Prostate gland (tissue), 2 donors: ENCODE measurements around the gene EIF4B. TPM values are rescaled to one million over a fixed set of nuclear protein-coding genes. Genes with fewer than 3 reads are reported as not detected.

ENCODE experiments used
- DNase-seq: peaks from one replicate; pipeline ENCODE4 v3.0.0-alpha.2; 2019; ENCODE audit warnings: low spot score
- H3K27ac ChIP-seq, 2 donors: fragments of 200-600 bp; sonication (generic); 2 replicates each; pipeline ENCODE4 v1.5.1; 2017 to 2019
- H3K27me3 ChIP-seq: fragments of 200-600 bp; sonication (generic); replicated peaks from 2 replicates; pipeline ENCODE4 v1.5.1; 2019; ENCODE audit not compliant: insufficient read depth
- H3K36me3 ChIP-seq, 2 donors: fragments of 200-600 bp; sonication (generic); 1 replicate in 1 of 2; 2 replicates in 1 of 2; pipeline versions ENCODE4 v1.5.1 to v1.8.1; 2017 to 2019
- H3K4me1 ChIP-seq: fragments of 200-600 bp; sonication (generic); replicated peaks from 2 replicates; pipeline ENCODE4 v1.5.1; 2019
- H3K4me3 ChIP-seq, 2 donors: fragments of 200-600 bp; sonication (generic); 2 replicates each; pipeline ENCODE4 v1.5.1; 2017 to 2019
- H3K9me3 ChIP-seq: fragments of 200-600 bp; sonication (generic); 2 replicates; pipeline ENCODE4 v1.5.1; 2017
- CTCF ChIP-seq, 4 experiments: fragments of 200-600 bp in 2 of 4; fragments of 450-650 bp in 2 of 4; sonication (generic) in 2 of 4; IDR thresholded peaks; 1 replicate in 3 of 4; 2 replicates in 1 of 4; pipeline ENCODE4 v1.5.1; 2016 to 2019; ENCODE audit warnings: antibody characterized with exemption in 4 of 4, mild to moderate bottlenecking in 2 of 4, moderate library complexity in 2 of 4
- POLR2A ChIP-seq: fragments of 450-650 bp; IDR thresholded peaks from one replicate; pipeline ENCODE4 v1.6.1; 2016; ENCODE audit warnings: antibody characterized with exemption, mild to moderate bottlenecking
- POLR2AphosphoS5 ChIP-seq: sonication (generic); formaldehyde crosslinking; IDR thresholded peaks from one replicate; pipeline ENCODE4 v1.6.1; 2017; ENCODE audit warnings: antibody characterized with exemption
- whole genome bisulfite sequencing: methylation state at CpG from one replicate; pipeline ENCODE4 v1.1.5; 2018; 5-methylcytosine and 5-hydroxymethylcytosine counted together
- intact Hi-C: fragments of 100-400 bp; cut with DNase I; formaldehyde crosslinking; loops from one replicate; pipeline ENCODE4 v1.14.2; 2022
- total RNA-seq, 2 donors: library from RNA; depleted of rRNA; stranded (reverse); fragments of >200 nt; gene quantifications; one replicate each; pipeline ENCODE4 v1.1.0, GENCODE V29; 2016

Gene EIF4B
- total RNA-seq, 2 donors from 2014 or later: 419 to 458 TPM

DNA sequence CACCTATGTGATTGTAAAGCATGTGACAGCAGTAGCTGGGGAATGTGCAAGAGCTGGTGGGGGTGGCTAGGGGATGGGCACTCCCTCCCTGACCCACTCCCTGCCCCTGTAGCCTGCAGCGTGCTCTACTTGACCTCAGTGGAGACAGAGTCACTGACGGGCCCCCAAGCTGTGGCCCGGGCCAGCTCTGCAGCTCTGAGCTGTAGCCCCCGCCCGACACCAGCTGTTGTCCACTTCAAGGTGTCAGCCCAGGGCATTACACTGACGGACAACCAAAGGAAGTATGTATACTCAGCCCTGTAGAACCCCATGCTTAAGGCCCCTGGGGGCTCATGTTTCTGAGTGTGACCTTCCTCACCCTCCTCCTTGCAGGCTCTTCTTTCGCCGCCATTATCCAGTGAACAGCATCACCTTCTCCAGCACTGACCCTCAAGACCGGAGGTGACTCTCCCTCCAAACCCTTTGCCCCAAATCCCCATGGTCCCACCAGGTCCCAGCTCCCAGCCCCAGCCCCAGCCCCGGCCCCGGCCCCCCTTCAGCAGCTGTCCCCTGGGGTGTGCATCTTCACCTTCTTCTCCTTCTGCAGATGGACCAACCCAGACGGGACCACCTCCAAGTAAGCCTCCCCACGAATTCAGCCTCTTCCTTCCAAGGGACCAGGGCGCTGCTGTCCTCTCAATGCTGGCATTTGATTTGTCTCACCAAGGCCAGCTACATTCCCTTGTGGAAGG, 56.9 kb downstream of the EIF4B start:
- no peaks in the 10 kb centered on the region for H3K27me3 ChIP-seq
- intact Hi-C loops: no loop called here
- H3K9me3 ChIP-seq: no peaks in the 10 kb centered on the region
- H3K36me3 ChIP-seq: peaks cover 0 to 16% of the 10 kb centered on the region in 2 donors
- TF ChIP-seq POLR2A (no peak), CTCF (IDR thresholded peaks at IDR 0.05) (no peak), POLR2AphosphoS5 (no peak)
- H3K27ac ChIP-seq: peak overlapping the region; percentile 66 to 68
- 69% methylated on average over 14 of the region's 14 CpGs for WGBS
- peaks cover 12% of the 10 kb centered on the region for H3K4me1 ChIP-seq
- no peak for DNase-seq
- no peak overlapping the region for H3K4me3 ChIP-seq

GRCh38 chr12:53063708-53064612, 57.7 kb downstream of the EIF4B start:
- peak overlapping the region; percentile 58 to 68 for H3K27ac ChIP-seq
- H3K4me1 ChIP-seq: peaks cover 12% of the 10 kb centered on the region
- H3K4me3 ChIP-seq: no peak overlapping the region
- no peaks in the 10 kb centered on the region for H3K9me3 ChIP-seq
- H3K36me3 ChIP-seq: peaks cover 0 to 18% of the 10 kb centered on the region in 2 donors
- no peak for DNase-seq
- peak; percentile 50 for TF ChIP-seq POLR2AphosphoS5
- peak in 1 of 4 experiments; percentile 4 for TF ChIP-seq CTCF (IDR thresholded peaks at IDR 0.05)
- no peak for TF ChIP-seq POLR2A
- WGBS: 46% methylated on average over 13 of the region's 13 CpGs
- H3K27me3 ChIP-seq: no peaks in the 10 kb centered on the region
- intact Hi-C loops: loop anchor here (2.0 kb wide), 1 partner anchor 133 kb away; no protein-coding TSS in a partner anchor

DNA sequence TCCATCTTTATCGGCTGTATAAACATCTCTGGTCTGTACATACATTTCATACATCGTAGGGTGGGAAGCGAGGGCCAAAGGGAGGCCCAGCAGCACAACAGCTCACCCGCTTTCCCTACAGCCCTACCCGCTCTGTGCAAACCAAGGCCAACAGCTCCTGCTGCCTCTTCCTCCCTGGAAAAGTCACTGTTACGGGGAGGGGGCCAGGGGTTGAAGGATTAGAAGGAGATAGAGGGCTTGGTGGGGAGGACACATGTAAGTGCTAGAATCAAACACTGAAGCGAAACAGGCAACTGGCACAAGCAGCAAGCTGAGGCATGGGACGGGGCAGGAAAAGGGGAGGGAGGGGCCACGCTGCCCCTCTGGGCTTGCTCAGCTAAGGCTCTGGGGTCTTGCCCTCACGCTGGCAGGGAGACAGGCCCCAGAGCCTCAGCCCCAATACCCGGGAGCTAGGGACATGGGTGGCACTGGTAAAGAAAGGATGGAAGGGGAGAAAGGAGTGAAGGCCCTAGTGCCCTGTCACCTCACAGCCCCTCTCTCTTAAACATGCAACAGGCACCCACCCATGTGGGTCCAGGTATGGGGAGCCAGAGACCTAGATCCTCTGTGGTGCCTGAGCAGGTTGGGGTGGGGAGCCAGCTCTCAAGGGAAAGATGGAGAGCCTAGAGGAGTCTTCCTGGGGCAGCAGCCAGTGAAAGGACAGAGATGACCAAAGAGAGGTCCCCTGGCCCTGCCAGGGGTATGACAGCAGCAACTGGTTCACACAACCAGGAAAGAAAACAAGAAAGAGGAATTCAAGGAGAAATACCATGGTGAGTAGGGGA, 58.6 kb downstream of the EIF4B start:
- Histone ChIP-seq H3K9me3 (no peaks in the 10 kb centered on the region), H3K36me3 (peaks cover 0 to 18% of the 10 kb centered on the region in 2 donors), H3K27me3 (no peaks in the 10 kb centered on the region), H3K4me1 (peaks cover 16% of the 10 kb centered on the region), H3K27ac (peak overlapping the region; percentile 58 to 68), H3K4me3 (no peak overlapping the region)
- intact Hi-C loops: loop anchor here (1.0 to 5.0 kb wide), 3 partner anchors 34 to 132 kb away; no protein-coding TSS in a partner anchor
- WGBS: 73% methylated on average over 11 of the region's 11 CpGs
- TF ChIP-seq CTCF (IDR thresholded peaks at IDR 0.05) (no peak), POLR2A (no peak), POLR2AphosphoS5 (no peak)
- DNase-seq: no peak

GRCh38 chr12:53065470-53065869, 59.2 kb downstream of the EIF4B start:
- H3K4me1 ChIP-seq: peaks cover 16% of the 10 kb centered on the region

More at GRCh38 chr12:53065470-53065869, 59.2 kb downstream of the EIF4B start:
- no peak for DNase-seq
- Histone ChIP-seq H3K9me3 (no peaks in the 10 kb centered on the region), H3K27me3 (no peaks in the 10 kb centered on the region), H3K27ac (peak overlapping the region; percentile 58 to 70), H3K4me3 (no peak overlapping the region), H3K36me3 (peaks cover 0 to 18% of the 10 kb centered on the region in 2 donors)
- intact Hi-C loops: loop anchor here (1.0 to 5.0 kb wide), 3 partner anchors 34 to 131 kb away; no protein-coding TSS in a partner anchor
- no peak for TF ChIP-seq POLR2AphosphoS5
- TF ChIP-seq CTCF (IDR thresholded peaks at IDR 0.05): no peak
- TF ChIP-seq POLR2A: no peak
- WGBS: 65% methylated on average over 7 of the region's 7 CpGs
